ENCODE results near the gene PTPRN2. TPM values are rescaled to one million over a fixed set of nuclear protein-coding genes. Genes with fewer than 3 reads are reported as not detected.
A peak's percentile ranks its signal among the peaks of the same experiment; 100 is the strongest.

PTPRN2 gene
- total RNA-seq (2021; ENCODE audit: unreplicated experiment) (2.1 TPM), Bru-seq, nascent RNA (percentile 32 among the genes with signal in this experiment), BruChase-seq, experiment 1, labeled RNA remaining after a 6-hour chase (percentile 22 among the genes with signal in this experiment), BruChase-seq, experiment 2, labeled RNA remaining after a 2-hour chase (percentile 29 among the genes with signal in this experiment)
- 3.7 and 4.2 TPM in 2 replicates for polyA plus RNA-seq (2012)
- long read RNA-seq, partial matches to known transcripts = 3 of 11 reads
- long read RNA-seq, other reads (novel, unspliced or antisense) = 8 of 11 reads

DNA sequence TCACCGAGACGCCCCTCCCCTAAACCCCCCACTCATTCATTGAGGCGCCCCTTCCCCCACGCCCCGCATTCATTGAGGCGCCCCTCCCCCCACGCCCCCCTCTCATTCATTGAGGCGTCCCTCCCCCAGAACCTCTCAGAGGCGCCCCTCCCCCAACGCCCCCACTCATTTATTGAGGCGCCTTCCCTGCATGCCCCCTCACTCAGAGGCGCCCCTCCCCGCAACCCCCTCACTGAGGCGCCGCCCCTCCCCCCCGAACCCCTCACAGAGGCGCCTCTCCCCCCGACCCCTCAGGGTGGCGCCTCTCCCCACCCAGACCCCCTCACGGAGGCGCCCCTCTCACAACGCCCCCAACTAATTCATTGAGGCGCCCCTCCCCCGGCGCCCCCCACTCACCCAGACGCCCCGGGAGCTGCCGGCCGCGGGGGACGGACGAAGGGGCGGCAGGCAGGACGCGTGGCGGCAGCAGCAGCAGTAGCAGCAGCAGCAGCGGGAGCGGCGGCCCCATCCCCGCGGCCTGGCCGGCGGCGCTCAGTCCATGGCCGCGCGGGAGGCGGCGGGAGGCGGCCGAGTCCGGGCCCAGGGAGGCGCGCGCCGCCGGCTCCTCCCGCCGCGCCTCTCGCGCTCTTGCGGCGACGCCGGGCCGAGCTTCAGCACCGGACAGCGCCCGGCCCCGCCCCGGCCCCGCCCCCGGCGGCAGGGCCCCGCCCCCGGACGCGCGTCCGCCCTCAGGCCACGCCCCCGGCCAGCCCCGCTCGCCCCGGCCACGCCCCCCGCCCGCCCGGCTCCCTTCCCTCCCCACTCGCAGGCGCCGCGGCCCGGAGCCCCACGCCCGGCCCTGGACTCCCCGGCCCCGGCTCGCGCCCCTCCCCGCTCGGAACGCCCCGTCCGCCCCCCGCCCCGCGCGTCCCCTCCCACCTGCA lies at the start of gene PTPRN2:
TSS of gene PTPRN2 (minus strand) at position 662 of the 923 bp plus-strand sequence.
- ATAC-seq (peak; percentile 96), DNase-seq (ENCODE audit: low read depth, low spot score) (no peak)
- intact Hi-C loops (cut with micrococcal nuclease) = no loop called here

More for the DNA sequence above, at the start of gene PTPRN2:
- Histone ChIP-seq H3K4me2 (ENCODE audit: low read length) (0 out of 2 replicates have a peak within 1 kb of the TSS, but pooled peaks have one; percentile 32), H3K9me3 (ENCODE audit: control insufficient read depth in 1 of 2, insufficient read depth in 1 of 2, low read depth in 1 of 2, low read length in 2 of 2) (no peaks in the 10 kb centered on the region), H3K27ac (ENCODE audit: low read depth, low read length) (no peak within 1 kb of the TSS), H3K9me2 (ENCODE audit: insufficient read depth) (no peaks in the 10 kb centered on the region), H3K79me2 (ENCODE audit: insufficient read depth, low read length) (no peaks in the 10 kb centered on the region), H3K36me3 (ENCODE audit: control insufficient read depth in 1 of 2, insufficient read depth in 2 of 2, low read length in 2 of 2) (no peaks in the 10 kb centered on the region), H3K27me3 (ENCODE audit: insufficient read depth, low read length) (peaks cover 15% of the 10 kb centered on the region), H3K4me1 (ENCODE audit: control insufficient read depth in 1 of 2, insufficient read depth in 2 of 2, low read length in 2 of 2) (no peaks in the 10 kb centered on the region; a peak in 1 of 4 replicates), H4K20me1 (ENCODE audit: insufficient read depth) (no peaks in the 10 kb centered on the region), H2AFZ (ENCODE audit: low read depth, low read length, poor library complexity, severe bottlenecking) (no peak within 1 kb of the TSS), H3K9ac (ENCODE audit: low read length) (no peak within 1 kb of the TSS), H3K4me3 (replicated peaks in 1 of 2; ENCODE audit: low read depth in 1 of 2, low read length in 2 of 2) (no peak within 1 kb of the TSS)
- POLR2A ChIA-PET = no interaction called here
- TF ChIP-seq, protein P1, sequence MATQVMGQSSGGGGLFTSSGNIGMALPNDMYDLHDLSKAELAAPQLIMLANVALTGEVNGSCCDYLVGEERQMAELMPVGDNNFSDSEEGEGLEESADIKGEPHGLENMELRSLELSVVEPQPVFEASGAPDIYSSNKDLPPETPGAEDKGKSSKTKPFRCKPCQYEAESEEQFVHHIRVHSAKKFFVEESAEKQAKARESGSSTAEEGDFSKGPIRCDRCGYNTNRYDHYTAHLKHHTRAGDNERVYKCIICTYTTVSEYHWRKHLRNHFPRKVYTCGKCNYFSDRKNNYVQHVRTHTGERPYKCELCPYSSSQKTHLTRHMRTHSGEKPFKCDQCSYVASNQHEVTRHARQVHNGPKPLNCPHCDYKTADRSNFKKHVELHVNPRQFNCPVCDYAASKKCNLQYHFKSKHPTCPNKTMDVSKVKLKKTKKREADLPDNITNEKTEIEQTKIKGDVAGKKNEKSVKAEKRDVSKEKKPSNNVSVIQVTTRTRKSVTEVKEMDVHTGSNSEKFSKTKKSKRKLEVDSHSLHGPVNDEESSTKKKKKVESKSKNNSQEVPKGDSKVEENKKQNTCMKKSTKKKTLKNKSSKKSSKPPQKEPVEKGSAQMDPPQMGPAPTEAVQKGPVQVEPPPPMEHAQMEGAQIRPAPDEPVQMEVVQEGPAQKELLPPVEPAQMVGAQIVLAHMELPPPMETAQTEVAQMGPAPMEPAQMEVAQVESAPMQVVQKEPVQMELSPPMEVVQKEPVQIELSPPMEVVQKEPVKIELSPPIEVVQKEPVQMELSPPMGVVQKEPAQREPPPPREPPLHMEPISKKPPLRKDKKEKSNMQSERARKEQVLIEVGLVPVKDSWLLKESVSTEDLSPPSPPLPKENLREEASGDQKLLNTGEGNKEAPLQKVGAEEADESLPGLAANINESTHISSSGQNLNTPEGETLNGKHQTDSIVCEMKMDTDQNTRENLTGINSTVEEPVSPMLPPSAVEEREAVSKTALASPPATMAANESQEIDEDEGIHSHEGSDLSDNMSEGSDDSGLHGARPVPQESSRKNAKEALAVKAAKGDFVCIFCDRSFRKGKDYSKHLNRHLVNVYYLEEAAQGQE (IDR thresholded peaks at IDR 0.05; ENCODE audit: low read depth) = peak; percentile 65
- TF ChIP-seq CBX3 (IDR thresholded peaks at IDR 0.05; ENCODE audit: low read depth) (no peak), YY1 (IDR thresholded peaks at IDR 0.05; ENCODE audit: extremely low read depth, insufficient replicate concordance, low read depth, low read length) (no peak), ZNF274 (IDR thresholded peaks at IDR 0.05; ENCODE audit: low read depth, low read length) (no peak), FOSL1 (IDR thresholded peaks at IDR 0.05; ENCODE audit: low read depth) (no peak), POLR2A (IDR thresholded peaks at IDR 0.05; ENCODE audit: borderline replicate concordance, extremely low read depth, insufficient read depth, insufficient read length) (no peak)
- TF ChIP-seq, protein P2, sequence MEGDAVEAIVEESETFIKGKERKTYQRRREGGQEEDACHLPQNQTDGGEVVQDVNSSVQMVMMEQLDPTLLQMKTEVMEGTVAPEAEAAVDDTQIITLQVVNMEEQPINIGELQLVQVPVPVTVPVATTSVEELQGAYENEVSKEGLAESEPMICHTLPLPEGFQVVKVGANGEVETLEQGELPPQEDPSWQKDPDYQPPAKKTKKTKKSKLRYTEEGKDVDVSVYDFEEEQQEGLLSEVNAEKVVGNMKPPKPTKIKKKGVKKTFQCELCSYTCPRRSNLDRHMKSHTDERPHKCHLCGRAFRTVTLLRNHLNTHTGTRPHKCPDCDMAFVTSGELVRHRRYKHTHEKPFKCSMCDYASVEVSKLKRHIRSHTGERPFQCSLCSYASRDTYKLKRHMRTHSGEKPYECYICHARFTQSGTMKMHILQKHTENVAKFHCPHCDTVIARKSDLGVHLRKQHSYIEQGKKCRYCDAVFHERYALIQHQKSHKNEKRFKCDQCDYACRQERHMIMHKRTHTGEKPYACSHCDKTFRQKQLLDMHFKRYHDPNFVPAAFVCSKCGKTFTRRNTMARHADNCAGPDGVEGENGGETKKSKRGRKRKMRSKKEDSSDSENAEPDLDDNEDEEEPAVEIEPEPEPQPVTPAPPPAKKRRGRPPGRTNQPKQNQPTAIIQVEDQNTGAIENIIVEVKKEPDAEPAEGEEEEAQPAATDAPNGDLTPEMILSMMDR (IDR thresholded peaks at IDR 0.05 in 2 of 3, conservative IDR thresholded peaks at IDR 0.05 in 1 of 3; ENCODE audit: borderline replicate concordance in 1 of 3, insufficient read depth in 1 of 3, low read depth in 2 of 3, low read length in 2 of 3) = no peak
- BruUV-seq (replicated peaks) = no TSS peak
- RAD21 ChIA-PET (ENCODE audit: low non-redundant PET in 1 of 2, low total read pairs in 2 of 2, uncharacterized antibody in 2 of 2, unreplicated experiment in 2 of 2) = no interaction called here
- CTCF ChIA-PET = no interaction called here
